PC-9 (cell line): ENCODE results near the gene ATP2B3. TPM values are rescaled to one million over a fixed set of nuclear protein-coding genes. Genes with fewer than 3 reads are reported as not detected.

ENCODE experiments used
- BruUV-seq: library from RNA; stranded (reverse); fragments of 400-500 nt; replicated peaks from 2 replicates; lab custom pipeline; 2021; lab: Mats Ljungman, UMichigan
- CTCF ChIA-PET: fragments of 300-600 bp; sonication (Branson Sonifier 250); formaldehyde crosslinking; loops from one replicate; lab custom pipeline; 2022; ENCODE audit warnings: antibody characterized with exemption; lab: Charles Lee
- POLR2A ChIA-PET: fragments of 300-600 bp; sonication (Branson Sonifier 250); formaldehyde crosslinking; loops from one replicate; lab custom pipeline; 2022; ENCODE audit warnings: antibody characterized with exemption; ENCODE audit not compliant: unreplicated experiment; lab: Charles Lee
- DNase-seq, 2 experiments: peaks; one replicate each; pipeline versions ENCODE4 v3.0.0 to v3.0.0-alpha.2; 2015 to 2022; ENCODE audit warnings: mixed read lengths in 1 of 2
- H2AFZ ChIP-seq: fragments of 200-600 bp; sonication (generic); 2 replicates; pipeline ENCODE4 v1.8.1; 2017; ENCODE audit warnings: antibody characterized with exemption
- H3F3A ChIP-seq: fragments of 200-600 bp; sonication (generic); 2 replicates; pipeline ENCODE4 v1.8.1; 2017; ENCODE audit warnings: antibody characterized with exemption, mild to moderate bottlenecking, low read depth; ENCODE audit not compliant: insufficient read depth
- H3K27ac ChIP-seq: fragments of 200-600 bp; sonication (generic); 2 replicates; pipeline ENCODE4 v1.6.1; 2016; ENCODE audit warnings: mixed run types
- H3K27me3 ChIP-seq: fragments of 200-600 bp; sonication (generic); 2 replicates; pipeline ENCODE4 v1.6.1; 2016; ENCODE audit warnings: low read depth, mixed run types; ENCODE audit not compliant: insufficient read depth
- H3K36me3 ChIP-seq: fragments of 200-600 bp; sonication (generic); 2 replicates; pipeline ENCODE4 v1.6.1; 2016; ENCODE audit warnings: low read depth, mixed run types
- H3K4me1 ChIP-seq: fragments of 200-600 bp; sonication (generic); replicated peaks from 2 replicates; pipeline ENCODE4 v1.6.1; 2016; ENCODE audit warnings: mixed run types; ENCODE audit not compliant: insufficient read depth
- H3K4me2 ChIP-seq: fragments of 200-600 bp; sonication (generic); 2 replicates; pipeline ENCODE4 v1.6.1; 2017; ENCODE audit warnings: mixed run types
- H3K4me3 ChIP-seq: fragments of 200-600 bp; sonication (generic); 2 replicates; pipeline ENCODE4 v1.6.1; 2016; ENCODE audit warnings: mixed run types
- H3K79me2 ChIP-seq: fragments of 200-600 bp; sonication (generic); 2 replicates; pipeline ENCODE4 v1.6.1; 2017; ENCODE audit warnings: low read depth, mixed run types
- H3K9me2 ChIP-seq: fragments of 200-600 bp; sonication (generic); 2 replicates; pipeline ENCODE4 v1.8.1; 2017; ENCODE audit warnings: mild to moderate bottlenecking; ENCODE audit not compliant: insufficient read depth
- H3K9me3 ChIP-seq: fragments of 200-600 bp; sonication (generic); 2 replicates; pipeline ENCODE4 v1.8.1; 2016; ENCODE audit warnings: low read depth; ENCODE audit not compliant: insufficient read depth
- H4K20me1 ChIP-seq: fragments of 200-600 bp; sonication (generic); 2 replicates; pipeline ENCODE4 v1.8.1; 2017; ENCODE audit not compliant: insufficient read depth
- EZH2 ChIP-seq: fragments of 200-600 bp; sonication (generic); IDR thresholded peaks from 2 replicates; pipeline ENCODE4 v1.8.0; 2017; ENCODE audit warnings: antibody characterized with exemption, low read depth
- intact Hi-C: fragments of 100-400 bp; cut with micrococcal nuclease; formaldehyde crosslinking; loops from one replicate; pipeline ENCODE4 v1.10.0; 2022; ENCODE audit not compliant: unreplicated experiment
- total RNA-seq: library from RNA; stranded (reverse); gene quantifications from 2 replicates; pipeline ENCODE4 v1.2.3, GENCODE V29; 2021
- TF ChIP-seq, protein P1 (sequence below): fragments of 200-600 bp; sonication (generic); conservative IDR thresholded peaks from 2 replicates; pipeline ENCODE4 v1.6.1; 2017; ENCODE audit warnings: mixed run types, antibody characterized with exemption, mild to moderate bottlenecking, moderate library complexity

Gene ATP2B3
- total RNA-seq, 1 experiment from 2014 or later: not detected

DNA sequence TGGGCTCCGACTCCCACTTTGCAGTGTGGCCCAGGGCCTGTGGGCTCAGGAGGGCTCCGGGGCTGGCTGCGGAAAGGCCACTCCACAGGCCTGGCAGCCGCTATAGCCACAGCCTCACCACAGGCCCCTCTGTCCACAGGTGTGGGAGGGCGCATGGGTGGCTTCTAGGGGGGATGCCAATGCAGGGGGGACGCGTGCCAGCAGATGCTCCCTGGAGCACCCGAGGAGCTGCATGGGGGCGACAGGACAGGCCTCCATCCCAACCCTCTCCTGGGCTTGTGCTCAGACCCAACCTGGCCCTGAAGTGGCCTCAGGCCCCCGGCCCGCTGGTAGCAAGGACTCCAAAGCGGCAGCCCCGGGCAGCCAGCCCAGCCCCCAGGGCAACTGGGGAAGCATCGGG, 14.6 kb upstream of the ATP2B3 start:
- Histone ChIP-seq H3K9me2 (no peaks in the 10 kb centered on the region), H3F3A (0 out of 2 replicates have a peak, but pooled peaks cover 3% of the 10 kb centered on the region), H3K4me3 (no peak overlapping the region), H3K9me3 (no peaks in the 10 kb centered on the region), H3K79me2 (no peaks in the 10 kb centered on the region), H4K20me1 (no peaks in the 10 kb centered on the region), H3K27ac (no peak overlapping the region), H3K4me1 (no peaks in the 10 kb centered on the region), H3K27me3 (peaks cover 31% of the 10 kb centered on the region; the same call in 1 of the 2 replicates), H2AFZ (no peak overlapping the region), H3K4me2 (no peak overlapping the region), H3K36me3 (no peaks in the 10 kb centered on the region)
- no TSS peak for BruUV-seq
- TF ChIP-seq EZH2: no peak
- TF ChIP-seq, protein P1, sequence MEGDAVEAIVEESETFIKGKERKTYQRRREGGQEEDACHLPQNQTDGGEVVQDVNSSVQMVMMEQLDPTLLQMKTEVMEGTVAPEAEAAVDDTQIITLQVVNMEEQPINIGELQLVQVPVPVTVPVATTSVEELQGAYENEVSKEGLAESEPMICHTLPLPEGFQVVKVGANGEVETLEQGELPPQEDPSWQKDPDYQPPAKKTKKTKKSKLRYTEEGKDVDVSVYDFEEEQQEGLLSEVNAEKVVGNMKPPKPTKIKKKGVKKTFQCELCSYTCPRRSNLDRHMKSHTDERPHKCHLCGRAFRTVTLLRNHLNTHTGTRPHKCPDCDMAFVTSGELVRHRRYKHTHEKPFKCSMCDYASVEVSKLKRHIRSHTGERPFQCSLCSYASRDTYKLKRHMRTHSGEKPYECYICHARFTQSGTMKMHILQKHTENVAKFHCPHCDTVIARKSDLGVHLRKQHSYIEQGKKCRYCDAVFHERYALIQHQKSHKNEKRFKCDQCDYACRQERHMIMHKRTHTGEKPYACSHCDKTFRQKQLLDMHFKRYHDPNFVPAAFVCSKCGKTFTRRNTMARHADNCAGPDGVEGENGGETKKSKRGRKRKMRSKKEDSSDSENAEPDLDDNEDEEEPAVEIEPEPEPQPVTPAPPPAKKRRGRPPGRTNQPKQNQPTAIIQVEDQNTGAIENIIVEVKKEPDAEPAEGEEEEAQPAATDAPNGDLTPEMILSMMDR: no peak
- no peak for DNase-seq
- intact Hi-C loops: no loop called here
- CTCF ChIA-PET: no interaction called here
- POLR2A ChIA-PET: no interaction called here

DNA sequence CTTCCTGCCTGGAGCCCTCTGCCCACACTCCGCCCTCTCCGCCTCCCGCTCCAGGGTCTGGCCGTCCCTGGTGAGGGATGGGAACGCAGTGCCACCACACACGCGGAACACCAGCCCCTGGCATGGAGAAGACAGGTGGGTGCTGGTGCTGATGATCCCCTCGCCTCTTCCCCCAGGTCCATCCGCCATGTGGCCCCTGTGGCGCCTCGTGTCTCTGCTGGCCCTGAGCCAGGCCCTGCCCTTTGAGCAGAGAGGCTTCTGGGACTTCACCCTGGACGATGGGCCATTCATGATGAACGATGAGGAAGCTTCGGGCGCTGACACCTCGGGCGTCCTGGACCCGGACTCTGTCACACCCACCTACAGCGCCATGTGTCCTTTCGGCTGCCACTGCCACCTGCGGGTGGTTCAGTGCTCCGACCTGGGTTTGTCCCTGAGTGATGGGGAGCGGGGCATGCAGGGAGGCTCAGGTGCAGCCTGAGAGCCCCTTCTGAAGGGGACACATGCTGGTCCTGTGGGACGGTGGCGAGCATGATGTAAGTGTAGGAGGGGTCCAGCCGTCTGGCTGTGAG, 12.9 kb upstream of the ATP2B3 start:
- no peak for DNase-seq
- POLR2A ChIA-PET: no interaction called here

GRCh38 chrX:153505361-153505760, 12.1 kb upstream of the ATP2B3 start:
- CTCF ChIA-PET: no interaction called here

More for the DNA sequence above, 12.9 kb upstream of the ATP2B3 start:
- intact Hi-C loops: no loop called here
- no TSS peak for BruUV-seq
- CTCF ChIA-PET: no interaction called here
- no peak overlapping the region for H3K4me2 ChIP-seq
- H3F3A ChIP-seq: 0 out of 2 replicates have a peak, but pooled peaks cover 3% of the 10 kb centered on the region
- H2AFZ ChIP-seq: no peak overlapping the region
- H3K27me3 ChIP-seq: peaks cover 25% of the 10 kb centered on the region; the same call in 1 of the 2 replicates
- H3K79me2 ChIP-seq: no peaks in the 10 kb centered on the region
- H3K9me3 ChIP-seq: no peaks in the 10 kb centered on the region
- H3K4me3 ChIP-seq: no peak overlapping the region
- H3K9me2 ChIP-seq: no peaks in the 10 kb centered on the region
- no peaks in the 10 kb centered on the region for H3K36me3 ChIP-seq
- no peaks in the 10 kb centered on the region for H4K20me1 ChIP-seq
- H3K4me1 ChIP-seq: no peaks in the 10 kb centered on the region
- no peak overlapping the region for H3K27ac ChIP-seq
- no peak for TF ChIP-seq EZH2
- TF ChIP-seq, protein P1: no peak

More at GRCh38 chrX:153505361-153505760, 12.1 kb upstream of the ATP2B3 start:
- Histone ChIP-seq H3K4me1 (no peaks in the 10 kb centered on the region), H3K9me2 (no peaks in the 10 kb centered on the region), H3K9me3 (no peaks in the 10 kb centered on the region), H3K36me3 (no peaks in the 10 kb centered on the region), H2AFZ (no peak overlapping the region), H3K4me2 (no peak overlapping the region), H3K27ac (no peak overlapping the region), H3K79me2 (no peaks in the 10 kb centered on the region), H4K20me1 (no peaks in the 10 kb centered on the region), H3K4me3 (no peak overlapping the region), H3K27me3 (peaks cover 19% of the 10 kb centered on the region; the same call in 1 of the 2 replicates), H3F3A (0 out of 2 replicates have a peak, but pooled peaks cover 3% of the 10 kb centered on the region)
- intact Hi-C loops: no loop called here
- POLR2A ChIA-PET: no interaction called here
- TF ChIP-seq, protein P1: no peak
- no peak for TF ChIP-seq EZH2
- no TSS peak for BruUV-seq
- no peak for DNase-seq
